HCT116 (cell line): ENCODE measurements around the gene WRAP53. TPM values are rescaled to one million over a fixed set of nuclear protein-coding genes. Genes with fewer than 3 reads are reported as not detected.

Experiments
- ATAC-seq: fragments of 200-7000 bp; cut with Tn5 transposase; 2 replicates; pipeline ENCODE4 v1.9.1; 2020; ENCODE audit warnings: mild to moderate bottlenecking, moderate library complexity
- BruUV-seq: library from RNA; stranded (reverse); fragments of 400-500 nt; replicated peaks from 2 replicates; lab custom pipeline; 2021; lab: Mats Ljungman, UMichigan
- CTCF ChIA-PET: fragments of 300-600 bp; sonication (Branson Sonifier 250); formaldehyde crosslinking; loops from one replicate; lab custom pipeline; 2021; ENCODE audit warnings: antibody characterized with exemption; lab: Charles Lee
- POLR2A ChIA-PET: fragments of 300-600, 350-600 bp; sonication (Branson Sonifier 250); formaldehyde crosslinking; loops from one replicate; lab custom pipeline; 2021; ENCODE audit warnings: antibody characterized with exemption; lab: Charles Lee
- RAD21 ChIA-PET, 2 experiments: fragments of 300-600 bp; sonication (Branson Sonifier 250); formaldehyde crosslinking; loops; one replicate each; lab custom pipeline; 2023; ENCODE audit warnings: low total read pairs in 2 of 2; ENCODE audit not compliant: uncharacterized antibody in 2 of 2, unreplicated experiment in 2 of 2, low non-redundant PET in 1 of 2; lab: Charles Lee
- DNase-seq: peaks from one replicate; pipeline ENCODE4 v3.0.0-alpha.2; 2010; ENCODE audit warnings: low read depth, low spot score
- H2AFZ ChIP-seq: fragments of 200-600 bp; shearing (Covaris generic), sonication (generic); 2 replicates; pipeline ENCODE4 v1.6.1; 2017; ENCODE audit warnings: low read depth, mixed run types, mixed read lengths, antibody characterized with exemption, low read length; ENCODE audit not compliant: poor library complexity, severe bottlenecking
- H3K27ac ChIP-seq: 2 replicates; pipeline ENCODE4 v1.5.1; 2012; ENCODE audit warnings: low read depth, low read length
- H3K27me3 ChIP-seq: fragments of 200-600 bp; sonication (generic); 2 replicates; pipeline ENCODE4 v1.6.1; 2016; ENCODE audit warnings: mixed run types, low read length, mixed read lengths; ENCODE audit not compliant: insufficient read depth
- H3K36me3 ChIP-seq, 2 experiments: fragments of 200-500 bp in 1 of 2; fragments of 200-600 bp in 1 of 2; sonication (Bioruptor generic) in 1 of 2; sonication (generic) in 1 of 2; 2 replicates each; pipeline versions ENCODE4 v1.5.1 to v1.6.1; 2014 to 2016; ENCODE audit warnings: low read length in 2 of 2, inconsistent platforms in 1 of 2, mixed read lengths in 1 of 2, mixed run types in 1 of 2; ENCODE audit not compliant: insufficient read depth in 2 of 2, control insufficient read depth in 1 of 2
- H3K4me1 ChIP-seq, 2 experiments: fragments of 200-600 bp in 1 of 2; sonication (generic) in 1 of 2; 2 replicates each; pipeline versions ENCODE4 v1.5.1 to v1.6.1; 2012 to 2017; ENCODE audit warnings: low read length in 2 of 2, inconsistent platforms in 1 of 2, mild to moderate bottlenecking in 1 of 2, mixed read lengths in 1 of 2, mixed run types in 1 of 2, moderate library complexity in 1 of 2; ENCODE audit not compliant: insufficient read depth in 2 of 2, control insufficient read depth in 1 of 2
- H3K4me2 ChIP-seq: fragments of 200-600 bp; sonication (generic); 2 replicates; pipeline ENCODE4 v1.6.1; 2017; ENCODE audit warnings: mixed run types, low read length, mixed read lengths
- H3K4me3 ChIP-seq, 2 experiments: fragments of 200-600 bp in 1 of 2; sonication (generic) in 1 of 2; replicated peaks in 1 of 2; 2 replicates each; pipeline ENCODE4 v1.5.1; 2011 to 2016; ENCODE audit warnings: low read length in 2 of 2, control low read depth in 1 of 2, low read depth in 1 of 2, mild to moderate bottlenecking in 1 of 2, mixed read lengths in 1 of 2, mixed run types in 1 of 2
- H3K79me2 ChIP-seq: fragments of 200-600 bp; sonication (generic); 2 replicates; pipeline ENCODE4 v1.6.1; 2017; ENCODE audit warnings: mild to moderate bottlenecking, mixed run types, low read length, moderate library complexity, mixed read lengths; ENCODE audit not compliant: insufficient read depth
- H3K9ac ChIP-seq: fragments of 200-600 bp; sonication (generic); 2 replicates; pipeline ENCODE4 v1.6.1; 2016; ENCODE audit warnings: low read length, mixed read lengths
- H3K9me2 ChIP-seq: fragments of 200-600 bp; sonication (generic), shearing (Covaris generic); 2 replicates; pipeline ENCODE4 v1.6.1; 2017; ENCODE audit warnings: mixed run types, mild to moderate bottlenecking, moderate library complexity; ENCODE audit not compliant: insufficient read depth
- H3K9me3 ChIP-seq, 2 experiments: fragments of 200-500 bp in 1 of 2; fragments of 200-600 bp in 1 of 2; sonication (Bioruptor generic) in 1 of 2; sonication (generic) in 1 of 2; 2 replicates each; pipeline ENCODE4 v1.6.1; 2014 to 2017; ENCODE audit warnings: low read length in 2 of 2, mixed read lengths in 2 of 2, inconsistent platforms in 1 of 2, low read depth in 1 of 2, mild to moderate bottlenecking in 1 of 2, mixed run types in 1 of 2, moderate library complexity in 1 of 2; ENCODE audit not compliant: control insufficient read depth in 1 of 2, insufficient read depth in 1 of 2
- H4K20me1 ChIP-seq: fragments of 200-600 bp; sonication (generic), shearing (Covaris generic); 2 replicates; pipeline ENCODE4 v1.6.1; 2017; ENCODE audit warnings: mixed run types, mild to moderate bottlenecking, moderate library complexity; ENCODE audit not compliant: insufficient read depth
- CBX3 ChIP-seq: IDR thresholded peaks from 2 replicates; pipeline ENCODE4 v1.6.1; 2012; ENCODE audit warnings: low read depth
- CEBPB ChIP-seq: IDR thresholded peaks from 2 replicates; pipeline ENCODE4 v1.6.1; 2012; ENCODE audit warnings: low read depth
- EGR1 ChIP-seq: IDR thresholded peaks from 2 replicates; pipeline ENCODE4 v1.6.1; 2012; ENCODE audit warnings: low read depth
- JUND ChIP-seq: IDR thresholded peaks from 2 replicates; pipeline ENCODE4 v1.6.1; 2012
- POLR2A ChIP-seq: IDR thresholded peaks from 2 replicates; pipeline ENCODE4 v1.7.0; 2011; ENCODE audit warnings: borderline replicate concordance; ENCODE audit not compliant: insufficient read depth, insufficient read length; ENCODE audit errors: extremely low read depth
- SIN3A ChIP-seq: IDR thresholded peaks from 2 replicates; pipeline ENCODE4 v1.6.1; 2012; ENCODE audit warnings: low read depth
- SP1 ChIP-seq: IDR thresholded peaks from 2 replicates; pipeline ENCODE4 v1.6.1; 2012; ENCODE audit warnings: low read depth
- TCF7L2 ChIP-seq: IDR thresholded peaks from 2 replicates; pipeline ENCODE4 v1.7.0; 2011; ENCODE audit warnings: borderline replicate concordance, inconsistent platforms; ENCODE audit not compliant: insufficient read depth, insufficient read length; ENCODE audit errors: extremely low read depth
- YY1 ChIP-seq: IDR thresholded peaks from 2 replicates; pipeline ENCODE4 v1.6.1; 2011; ENCODE audit warnings: low read length, low read depth, moderate library complexity, mild to moderate bottlenecking; ENCODE audit not compliant: insufficient replicate concordance; ENCODE audit errors: extremely low read depth
- ZFX ChIP-seq: fragments of 450-650 bp; IDR thresholded peaks from 2 replicates; pipeline ENCODE4 v1.6.1; 2017
- ZNF274 ChIP-seq: fragments of 200-500 bp; sonication (Bioruptor generic); IDR thresholded peaks from 2 replicates; pipeline ENCODE4 v1.6.1; 2014; ENCODE audit warnings: mild to moderate bottlenecking, low read depth, low read length, inconsistent platforms
- intact Hi-C: fragments of 100-400 bp; cut with micrococcal nuclease; formaldehyde crosslinking; loops from 2 replicates; pipeline ENCODE4 v1.10.0; 2022
- total RNA-seq: library from RNA; stranded (reverse); gene quantifications from one replicate; pipeline ENCODE4 v1.2.1, GENCODE V29; 2021; ENCODE audit not compliant: unreplicated experiment
- TF ChIP-seq, protein P1 (sequence below): IDR thresholded peaks from 2 replicates; pipeline ENCODE4 v1.6.1; 2012
- TF ChIP-seq, protein P2 (sequence below), 3 experiments: fragments of 200-600 bp in 1 of 3; sonication (generic) in 1 of 3; IDR thresholded peaks in 2 of 3; conservative IDR thresholded peaks in 1 of 3; 2 replicates each; pipeline ENCODE4 v1.5.1; 2012 to 2017; ENCODE audit warnings: low read depth in 2 of 3, low read length in 2 of 3, antibody characterized with exemption in 1 of 3, borderline replicate concordance in 1 of 3, control low read depth in 1 of 3, mild to moderate bottlenecking in 1 of 3, mixed read lengths in 1 of 3, mixed run types in 1 of 3, moderate library complexity in 1 of 3; ENCODE audit not compliant: insufficient read depth in 1 of 3
- TF ChIP-seq, protein P3 (sequence below): IDR thresholded peaks from 2 replicates; pipeline ENCODE4 v1.6.1; 2012
- TF ChIP-seq, protein P4 (sequence below): IDR thresholded peaks from 2 replicates; pipeline ENCODE4 v1.6.1; 2012; ENCODE audit warnings: low read depth

WRAP53 gene
- total RNA-seq, 1 experiment from 2014 or later = 28.8 TPM

DNA sequence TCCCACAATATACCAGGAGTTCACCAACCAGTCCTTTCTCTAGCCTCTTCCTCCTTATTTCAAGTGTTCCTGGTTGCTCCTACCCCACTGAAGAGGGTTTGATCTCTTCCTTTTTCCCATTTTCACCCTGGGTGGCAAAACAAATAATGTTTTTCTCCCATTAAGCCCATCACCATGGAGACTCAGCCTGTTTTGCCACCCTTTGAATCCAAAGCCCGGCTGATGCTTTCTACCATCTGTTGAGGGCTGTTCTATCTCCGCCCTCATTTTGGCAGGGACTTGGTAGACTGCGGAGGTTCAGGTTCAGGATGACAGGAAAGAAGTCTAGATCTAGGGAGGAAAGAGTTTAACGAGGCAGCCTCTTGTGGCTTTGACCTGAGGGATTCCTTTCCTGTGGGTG is 31.8 kb downstream of the WRAP53 start (continued):
- TF ChIP-seq ZNF274 = no peak
- no peak for TF ChIP-seq POLR2A
- no peak for TF ChIP-seq CEBPB
- no peak for TF ChIP-seq CBX3

DNA sequence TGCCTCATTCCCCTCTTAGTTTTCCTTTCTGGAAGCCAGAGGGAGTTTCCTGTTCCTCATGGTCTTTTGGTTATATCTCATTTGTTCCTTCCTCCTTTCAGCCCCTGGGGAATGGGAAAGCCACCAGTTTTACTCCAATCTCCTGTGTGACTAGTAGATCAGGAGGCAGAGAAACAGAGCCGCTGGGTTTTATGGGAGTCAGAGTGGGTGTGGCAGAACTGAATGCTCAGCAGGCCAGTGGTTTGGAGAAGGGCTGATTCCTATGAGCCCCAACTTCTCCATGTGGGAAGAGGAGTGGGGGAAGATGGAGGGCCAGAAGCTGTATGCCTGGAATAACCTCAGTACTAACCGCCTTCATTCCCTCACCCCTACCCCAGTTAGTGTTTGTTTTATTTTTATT is 33.3 kb downstream of the WRAP53 start:
- H3K4me2 ChIP-seq = no peak overlapping the region
- no peaks in the 10 kb centered on the region for H3K9me3 ChIP-seq
- H2AFZ ChIP-seq = no peak overlapping the region
- POLR2A ChIA-PET = interaction anchor here (1.6 kb wide), 1 partner anchor 34 kb away, joined by 5 read pairs; the partner anchor contains the start of gene TP53
- H3K36me3 ChIP-seq = no peaks in the 10 kb centered on the region
- CTCF ChIA-PET = no interaction called here
- H4K20me1 ChIP-seq = no peaks in the 10 kb centered on the region
- H3K27ac ChIP-seq = no peak overlapping the region
- peaks cover 4 to 19% of the 10 kb centered on the region in 2 experiments for H3K4me1 ChIP-seq
- intact Hi-C loops = no loop called here
- no peaks in the 10 kb centered on the region for H3K9me2 ChIP-seq
- H3K4me3 ChIP-seq = no peak overlapping the region
- no peak overlapping the region for H3K9ac ChIP-seq
- no peak for TF ChIP-seq JUND
- TF ChIP-seq ZNF274 = no peak
- TF ChIP-seq, protein P1, sequence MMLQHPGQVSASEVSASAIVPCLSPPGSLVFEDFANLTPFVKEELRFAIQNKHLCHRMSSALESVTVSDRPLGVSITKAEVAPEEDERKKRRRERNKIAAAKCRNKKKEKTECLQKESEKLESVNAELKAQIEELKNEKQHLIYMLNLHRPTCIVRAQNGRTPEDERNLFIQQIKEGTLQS = no peak
- TF ChIP-seq CEBPB = no peak
- no peak for TF ChIP-seq SP1
- no peak for TF ChIP-seq TCF7L2
- no peak for TF ChIP-seq SIN3A
- no peak for TF ChIP-seq YY1
- no peak for TF ChIP-seq ZFX
- TF ChIP-seq, protein P2, sequence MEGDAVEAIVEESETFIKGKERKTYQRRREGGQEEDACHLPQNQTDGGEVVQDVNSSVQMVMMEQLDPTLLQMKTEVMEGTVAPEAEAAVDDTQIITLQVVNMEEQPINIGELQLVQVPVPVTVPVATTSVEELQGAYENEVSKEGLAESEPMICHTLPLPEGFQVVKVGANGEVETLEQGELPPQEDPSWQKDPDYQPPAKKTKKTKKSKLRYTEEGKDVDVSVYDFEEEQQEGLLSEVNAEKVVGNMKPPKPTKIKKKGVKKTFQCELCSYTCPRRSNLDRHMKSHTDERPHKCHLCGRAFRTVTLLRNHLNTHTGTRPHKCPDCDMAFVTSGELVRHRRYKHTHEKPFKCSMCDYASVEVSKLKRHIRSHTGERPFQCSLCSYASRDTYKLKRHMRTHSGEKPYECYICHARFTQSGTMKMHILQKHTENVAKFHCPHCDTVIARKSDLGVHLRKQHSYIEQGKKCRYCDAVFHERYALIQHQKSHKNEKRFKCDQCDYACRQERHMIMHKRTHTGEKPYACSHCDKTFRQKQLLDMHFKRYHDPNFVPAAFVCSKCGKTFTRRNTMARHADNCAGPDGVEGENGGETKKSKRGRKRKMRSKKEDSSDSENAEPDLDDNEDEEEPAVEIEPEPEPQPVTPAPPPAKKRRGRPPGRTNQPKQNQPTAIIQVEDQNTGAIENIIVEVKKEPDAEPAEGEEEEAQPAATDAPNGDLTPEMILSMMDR (IDR thresholded peaks at IDR 0.05 in 2 of 3, conservative IDR thresholded peaks at IDR 0.05 in 1 of 3; ENCODE audit: borderline replicate concordance in 1 of 3, insufficient read depth in 1 of 3, low read depth in 2 of 3, low read length in 2 of 3) = no peak
- no peak for TF ChIP-seq EGR1
- TF ChIP-seq, protein P3, sequence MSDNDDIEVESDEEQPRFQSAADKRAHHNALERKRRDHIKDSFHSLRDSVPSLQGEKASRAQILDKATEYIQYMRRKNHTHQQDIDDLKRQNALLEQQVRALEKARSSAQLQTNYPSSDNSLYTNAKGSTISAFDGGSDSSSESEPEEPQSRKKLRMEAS = no peak
- TF ChIP-seq POLR2A = no peak
- TF ChIP-seq, protein P4, sequence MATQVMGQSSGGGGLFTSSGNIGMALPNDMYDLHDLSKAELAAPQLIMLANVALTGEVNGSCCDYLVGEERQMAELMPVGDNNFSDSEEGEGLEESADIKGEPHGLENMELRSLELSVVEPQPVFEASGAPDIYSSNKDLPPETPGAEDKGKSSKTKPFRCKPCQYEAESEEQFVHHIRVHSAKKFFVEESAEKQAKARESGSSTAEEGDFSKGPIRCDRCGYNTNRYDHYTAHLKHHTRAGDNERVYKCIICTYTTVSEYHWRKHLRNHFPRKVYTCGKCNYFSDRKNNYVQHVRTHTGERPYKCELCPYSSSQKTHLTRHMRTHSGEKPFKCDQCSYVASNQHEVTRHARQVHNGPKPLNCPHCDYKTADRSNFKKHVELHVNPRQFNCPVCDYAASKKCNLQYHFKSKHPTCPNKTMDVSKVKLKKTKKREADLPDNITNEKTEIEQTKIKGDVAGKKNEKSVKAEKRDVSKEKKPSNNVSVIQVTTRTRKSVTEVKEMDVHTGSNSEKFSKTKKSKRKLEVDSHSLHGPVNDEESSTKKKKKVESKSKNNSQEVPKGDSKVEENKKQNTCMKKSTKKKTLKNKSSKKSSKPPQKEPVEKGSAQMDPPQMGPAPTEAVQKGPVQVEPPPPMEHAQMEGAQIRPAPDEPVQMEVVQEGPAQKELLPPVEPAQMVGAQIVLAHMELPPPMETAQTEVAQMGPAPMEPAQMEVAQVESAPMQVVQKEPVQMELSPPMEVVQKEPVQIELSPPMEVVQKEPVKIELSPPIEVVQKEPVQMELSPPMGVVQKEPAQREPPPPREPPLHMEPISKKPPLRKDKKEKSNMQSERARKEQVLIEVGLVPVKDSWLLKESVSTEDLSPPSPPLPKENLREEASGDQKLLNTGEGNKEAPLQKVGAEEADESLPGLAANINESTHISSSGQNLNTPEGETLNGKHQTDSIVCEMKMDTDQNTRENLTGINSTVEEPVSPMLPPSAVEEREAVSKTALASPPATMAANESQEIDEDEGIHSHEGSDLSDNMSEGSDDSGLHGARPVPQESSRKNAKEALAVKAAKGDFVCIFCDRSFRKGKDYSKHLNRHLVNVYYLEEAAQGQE = no peak
- ATAC-seq = no peak
- no TSS peak for BruUV-seq
- H3K27me3 ChIP-seq = no peaks in the 10 kb centered on the region
- no peak for DNase-seq
- RAD21 ChIA-PET = no interaction called here
- H3K79me2 ChIP-seq = no peaks in the 10 kb centered on the region
